SK-N-SH (cell line): Measurements from ENCODE around the gene NIP7. TPM values are rescaled to one million over a fixed set of nuclear protein-coding genes. Genes with fewer than 3 reads are reported as not detected.

Source experiments
- CTCF ChIA-PET: fragments of 300-600, 350-600 bp; formaldehyde crosslinking; extraction: SDS; loops from one replicate; lab custom pipeline; 2021; lab: Yijun Ruan, JAX
- POLR2A ChIA-PET: fragments of 350-600 bp; sonication (Branson Sonifier 250); formaldehyde crosslinking; extraction: SDS; loops from one replicate; lab custom pipeline; 2020; ENCODE audit warnings: antibody characterized with exemption, inconsistent platforms; lab: Yijun Ruan, JAX
- DNase-seq: peaks from one replicate; pipeline ENCODE4 v3.0.0; 2012
- H2AFZ ChIP-seq: fragments of 200-600 bp; sonication (generic); 2 replicates; pipeline ENCODE4 v1.8.1; 2016; ENCODE audit warnings: antibody characterized with exemption, mild to moderate bottlenecking, low read depth
- H3F3A ChIP-seq: fragments of 200-600 bp; sonication (generic); replicated peaks from 2 replicates; pipeline ENCODE3; 2016; ENCODE audit warnings: antibody characterized with exemption, mild to moderate bottlenecking; ENCODE audit not compliant: insufficient read depth
- H3K27ac ChIP-seq, 2 experiments: fragments of 200-500 bp in 1 of 2; fragments of 200-600 bp in 1 of 2; sonication (Bioruptor generic) in 1 of 2; sonication (generic), shearing (Covaris generic) in 1 of 2; 2 replicates each; pipeline versions ENCODE4 v1.5.1 to v1.6.1; 2014 to 2016; ENCODE audit warnings: low read depth in 2 of 2, inconsistent platforms in 1 of 2, low read length in 1 of 2, mild to moderate bottlenecking in 1 of 2, mixed read lengths in 1 of 2
- H3K27me3 ChIP-seq: fragments of 200-600 bp; sonication (generic), shearing (Covaris generic); 2 replicates; pipeline ENCODE4 v1.6.1; 2016; ENCODE audit warnings: mixed run types; ENCODE audit not compliant: insufficient read depth
- H3K36me3 ChIP-seq, 2 experiments: fragments of 200-500 bp in 1 of 2; fragments of 200-600 bp in 1 of 2; sonication (Bioruptor generic) in 1 of 2; sonication (generic) in 1 of 2; replicated peaks in 1 of 2; 2 replicates each; pipeline versions ENCODE3 to v1.5.1; 2014 to 2016; ENCODE audit warnings: low read length in 1 of 2, mild to moderate bottlenecking in 1 of 2; ENCODE audit not compliant: insufficient read depth in 2 of 2, control insufficient read depth in 1 of 2
- H3K4me1 ChIP-seq, 2 experiments: fragments of 200-500 bp in 1 of 2; fragments of 200-600 bp in 1 of 2; sonication (Bioruptor generic) in 1 of 2; sonication (generic), shearing (Covaris generic) in 1 of 2; 2 replicates each; pipeline versions ENCODE4 v1.5.1 to v1.6.1; 2014 to 2016; ENCODE audit warnings: low read depth in 1 of 2, low read length in 1 of 2, mixed run types in 1 of 2; ENCODE audit not compliant: insufficient read depth in 2 of 2, control insufficient read depth in 1 of 2
- H3K4me2 ChIP-seq: fragments of 200-600 bp; sonication (generic), shearing (Covaris generic); 2 replicates; pipeline ENCODE4 v1.6.1; 2017; ENCODE audit warnings: mixed run types
- H3K4me3 ChIP-seq, 2 experiments: fragments of 200-500 bp in 1 of 2; fragments of 200-600 bp in 1 of 2; sonication (Bioruptor generic) in 1 of 2; sonication (generic), shearing (Covaris generic) in 1 of 2; 2 replicates each; pipeline versions ENCODE4 v1.5.1 to v1.8.1; 2014 to 2016; ENCODE audit warnings: low read depth in 2 of 2, inconsistent platforms in 1 of 2, low read length in 1 of 2, mild to moderate bottlenecking in 1 of 2, mixed read lengths in 1 of 2, moderate library complexity in 1 of 2
- H3K79me2 ChIP-seq: fragments of 200-600 bp; sonication (generic); 2 replicates; pipeline ENCODE4 v1.8.1; 2017; ENCODE audit warnings: mild to moderate bottlenecking; ENCODE audit not compliant: insufficient read depth
- H3K9ac ChIP-seq: fragments of 200-600 bp; sonication (generic); 2 replicates; pipeline ENCODE4 v1.6.1; 2017; ENCODE audit warnings: mixed run types
- H3K9me2 ChIP-seq: fragments of 200-600 bp; sonication (generic); 2 replicates; pipeline ENCODE4 v1.6.1; 2017; ENCODE audit warnings: mixed run types
- H3K9me3 ChIP-seq: fragments of 200-600 bp; sonication (generic); 2 replicates; pipeline ENCODE4 v1.6.1; 2017; ENCODE audit warnings: mixed run types, mild to moderate bottlenecking, moderate library complexity
- H4K20me1 ChIP-seq: fragments of 200-600 bp; sonication (generic); 2 replicates; pipeline ENCODE4 v1.6.1; 2017; ENCODE audit warnings: mild to moderate bottlenecking, mixed run types; ENCODE audit not compliant: insufficient read depth
- CHD2 ChIP-seq: fragments of 150-350 bp; IDR thresholded peaks from 2 replicates; pipeline ENCODE4 v1.6.1; 2018; ENCODE audit warnings: low read length; ENCODE audit not compliant: partially characterized antibody
- ELF1 ChIP-seq: IDR thresholded peaks from 2 replicates; pipeline ENCODE4 v1.4.0; 2012
- EZH2phosphoT487 ChIP-seq: fragments of 200-600 bp; sonication (generic); IDR thresholded peaks from 2 replicates; pipeline ENCODE4 v1.6.1; 2017; ENCODE audit warnings: low read depth, mixed run types, mild to moderate bottlenecking, antibody characterized with exemption, moderate library complexity, borderline replicate concordance
- FOSL2 ChIP-seq: IDR thresholded peaks from 2 replicates; pipeline ENCODE4 v1.4.0; 2012; ENCODE audit warnings: low read depth, mild to moderate bottlenecking, moderate library complexity, borderline replicate concordance
- GABPA ChIP-seq: IDR thresholded peaks from 2 replicates; pipeline ENCODE4 v1.4.0; 2012; ENCODE audit warnings: low read depth, mild to moderate bottlenecking
- GATA2 ChIP-seq: sonication (generic); formaldehyde crosslinking; IDR thresholded peaks from 2 replicates; pipeline ENCODE4 v1.5.0; 2020; ENCODE audit warnings: mild to moderate bottlenecking, missing genetic modification reagents
- JUND ChIP-seq: IDR thresholded peaks from 2 replicates; pipeline ENCODE4 v1.4.0; 2012
- NFIC ChIP-seq: IDR thresholded peaks from 2 replicates; pipeline ENCODE4 v1.4.0; 2012; ENCODE audit warnings: borderline replicate concordance
- RCOR1 ChIP-seq: fragments of 150-350 bp; IDR thresholded peaks from 2 replicates; pipeline ENCODE4 v1.6.1; 2017; ENCODE audit warnings: antibody characterized with exemption, low read length
- REST ChIP-seq: IDR thresholded peaks from 2 replicates; pipeline ENCODE4 v1.6.1; 2012; ENCODE audit warnings: mild to moderate bottlenecking, low read depth, low read length, moderate library complexity
- RFX5 ChIP-seq: IDR thresholded peaks from 2 replicates; pipeline ENCODE4 v1.6.1; 2012; ENCODE audit warnings: mild to moderate bottlenecking, improper control_type of control experiment, low read length
- TAF1 ChIP-seq: IDR thresholded peaks from 2 replicates; pipeline ENCODE4 v1.6.1; 2012; ENCODE audit warnings: low read depth, mild to moderate bottlenecking, low read length, moderate library complexity, borderline replicate concordance
- TCF12 ChIP-seq: IDR thresholded peaks from 2 replicates; pipeline ENCODE4 v1.4.0; 2012
- USF2 ChIP-seq: fragments of 150-350 bp; IDR thresholded peaks from 2 replicates; pipeline ENCODE4 v1.6.1; 2017; ENCODE audit warnings: antibody characterized with exemption, low read length, low read depth, borderline replicate concordance
- ZBTB33 ChIP-seq: IDR thresholded peaks from 2 replicates; pipeline ENCODE4 v1.4.0; 2012; ENCODE audit warnings: low read depth, borderline replicate concordance
- WGBS: methylation state at CpG from one replicate; pipeline ENCODE4 v1.1.6; 2017; ENCODE audit warnings: low lambda C conversion rate; 5-methylcytosine and 5-hydroxymethylcytosine counted together
- polyA plus RNA-seq, 3 experiments: library from polyadenylated mRNA; depleted of rRNA; stranded (reverse); fragments of >200 nt; gene quantifications; 2 replicates each; pipeline ENCODE4 v1.2.3, GENCODE V29; 2012

The NIP7 gene
- polyA plus RNA-seq, 1 of the 3 experiments (the other 2 are of a cell fraction), result 19.0 TPM

GRCh38 chr16:69318177-69318910 lies 21.2 kb upstream of the NIP7 start:
- Histone ChIP-seq H3K4me2 (no peak overlapping the region), H4K20me1 (peaks cover 25% of the 10 kb centered on the region), H3K4me1 (no peaks in the 10 kb centered on the region), H2AFZ (no peak overlapping the region), H3K9me3 (no peaks in the 10 kb centered on the region), H3K27ac (no peak overlapping the region), H3K27me3 (no peaks in the 10 kb centered on the region), H3K9ac (no peak overlapping the region), H3K4me3 (no peak overlapping the region), H3F3A (peaks cover 3% of the 10 kb centered on the region), H3K79me2 (peaks cover 57% of the 10 kb centered on the region), H3K36me3 (peaks cover 48 to 82% of the 10 kb centered on the region in 2 experiments), H3K9me2 (no peaks in the 10 kb centered on the region)
- DNase-seq, result no peak
- 93% methylated on average over 24 of the region's 30 CpGs for WGBS
- TF ChIP-seq TAF1, result no peak
- TF ChIP-seq NFIC, result no peak
- TF ChIP-seq TCF12, result no peak
- no peak for TF ChIP-seq RFX5
- TF ChIP-seq ZBTB33, result no peak
- no peak for TF ChIP-seq USF2
- TF ChIP-seq GABPA, result no peak
- no peak for TF ChIP-seq JUND
- no peak for TF ChIP-seq REST
- TF ChIP-seq CHD2, result no peak
- TF ChIP-seq RCOR1, result no peak
- no peak for TF ChIP-seq ELF1
- no peak for TF ChIP-seq EZH2phosphoT487
- TF ChIP-seq FOSL2, result no peak
- no peak for TF ChIP-seq GATA2
- CTCF ChIA-PET, result interaction anchor here (0.9 to 1.6 kb wide), 2 partner anchors 21 to 168 kb away, joined by 3 to 4 read pairs; partner anchors contain the start of gene COG8
- POLR2A ChIA-PET, result interaction anchor here (0.7 to 1.3 kb wide), 2 partner anchors 8 to 11 kb away, joined by 3 to 5 read pairs; no protein-coding TSS in a partner anchor
